Prostate gland (tissue), 2 donors: ENCODE measurements around the gene SLAMF7. TPM values are rescaled to one million over a fixed set of nuclear protein-coding genes. Genes with fewer than 3 reads are reported as not detected.

ENCODE experiments used
- DNase-seq: peaks from one replicate; pipeline ENCODE4 v3.0.0-alpha.2; 2019; ENCODE audit warnings: low spot score
- H3K27ac ChIP-seq, 2 donors: fragments of 200-600 bp; sonication (generic); 2 replicates each; pipeline ENCODE4 v1.5.1; 2017 to 2019
- H3K27me3 ChIP-seq: fragments of 200-600 bp; sonication (generic); replicated peaks from 2 replicates; pipeline ENCODE4 v1.5.1; 2019; ENCODE audit not compliant: insufficient read depth
- H3K36me3 ChIP-seq, 2 donors: fragments of 200-600 bp; sonication (generic); 1 replicate in 1 of 2; 2 replicates in 1 of 2; pipeline versions ENCODE4 v1.5.1 to v1.8.1; 2017 to 2019
- H3K4me1 ChIP-seq: fragments of 200-600 bp; sonication (generic); replicated peaks from 2 replicates; pipeline ENCODE4 v1.5.1; 2019
- H3K4me3 ChIP-seq, 2 donors: fragments of 200-600 bp; sonication (generic); 2 replicates each; pipeline ENCODE4 v1.5.1; 2017 to 2019
- H3K9me3 ChIP-seq: fragments of 200-600 bp; sonication (generic); 2 replicates; pipeline ENCODE4 v1.5.1; 2017
- POLR2A ChIP-seq: fragments of 450-650 bp; IDR thresholded peaks from one replicate; pipeline ENCODE4 v1.6.1; 2016; ENCODE audit warnings: antibody characterized with exemption, mild to moderate bottlenecking
- POLR2AphosphoS5 ChIP-seq: sonication (generic); formaldehyde crosslinking; IDR thresholded peaks from one replicate; pipeline ENCODE4 v1.6.1; 2017; ENCODE audit warnings: antibody characterized with exemption
- WGBS: methylation state at CpG from one replicate; pipeline ENCODE4 v1.1.5; 2018; 5-methylcytosine and 5-hydroxymethylcytosine counted together
- intact Hi-C: fragments of 100-400 bp; cut with DNase I; formaldehyde crosslinking; loops from one replicate; pipeline ENCODE4 v1.14.2; 2022
- total RNA-seq, 2 donors: library from RNA; depleted of rRNA; stranded (reverse); fragments of >200 nt; gene quantifications; one replicate each; pipeline ENCODE4 v1.1.0, GENCODE V29; 2016
- TF ChIP-seq, protein P1 (sequence below), 4 experiments: fragments of 200-600 bp in 2 of 4; fragments of 450-650 bp in 2 of 4; sonication (generic) in 2 of 4; IDR thresholded peaks; 1 replicate in 3 of 4; 2 replicates in 1 of 4; pipeline ENCODE4 v1.5.1; 2016 to 2019; ENCODE audit warnings: antibody characterized with exemption in 4 of 4, mild to moderate bottlenecking in 2 of 4, moderate library complexity in 2 of 4

The SLAMF7 gene
- total RNA-seq, 2 donors from 2014 or later, result 0.14 to 0.51 TPM

DNA sequence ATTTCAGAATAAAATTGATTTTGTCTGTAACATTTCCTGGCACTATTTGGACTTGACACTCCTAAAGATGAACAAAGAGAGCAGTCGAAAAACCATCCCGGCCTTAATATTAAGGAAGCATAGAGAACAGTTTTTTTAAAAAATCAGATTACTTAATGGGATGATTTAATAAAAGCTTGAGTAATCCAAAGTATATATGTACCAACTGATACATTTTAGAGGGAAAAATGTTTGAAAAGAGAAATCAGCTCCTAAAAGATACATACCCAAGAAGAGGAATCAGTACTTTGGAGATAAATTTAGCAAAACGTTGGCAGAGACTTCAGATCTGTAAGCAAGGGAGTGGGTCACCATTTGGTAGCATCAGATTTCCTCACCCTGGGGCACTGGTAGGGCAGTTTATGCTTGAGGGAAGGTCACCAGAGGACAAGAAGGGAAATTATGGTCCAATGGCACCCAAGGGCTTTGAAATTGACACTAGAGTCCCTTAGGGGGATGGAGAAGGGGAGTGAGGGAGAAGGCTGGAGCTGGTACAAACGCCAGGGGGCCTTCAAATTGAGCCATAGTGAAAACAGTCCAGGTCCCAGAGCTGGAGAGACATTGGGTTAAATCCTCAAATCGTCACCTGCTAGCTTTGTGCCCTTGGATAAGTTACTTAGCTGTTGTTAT, 5.9 kb downstream of the SLAMF7 start:
- Histone ChIP-seq H3K9me3 (no peaks in the 10 kb centered on the region), H3K36me3 (no peaks in the 10 kb centered on the region), H3K27me3 (no peaks in the 10 kb centered on the region), H3K4me3 (no peak overlapping the region), H3K4me1 (no peaks in the 10 kb centered on the region), H3K27ac (no peak overlapping the region)
- WGBS, result 65% methylated on average over 5 of the region's 5 CpGs
- intact Hi-C loops, result no loop called here
- TF ChIP-seq, protein P1, sequence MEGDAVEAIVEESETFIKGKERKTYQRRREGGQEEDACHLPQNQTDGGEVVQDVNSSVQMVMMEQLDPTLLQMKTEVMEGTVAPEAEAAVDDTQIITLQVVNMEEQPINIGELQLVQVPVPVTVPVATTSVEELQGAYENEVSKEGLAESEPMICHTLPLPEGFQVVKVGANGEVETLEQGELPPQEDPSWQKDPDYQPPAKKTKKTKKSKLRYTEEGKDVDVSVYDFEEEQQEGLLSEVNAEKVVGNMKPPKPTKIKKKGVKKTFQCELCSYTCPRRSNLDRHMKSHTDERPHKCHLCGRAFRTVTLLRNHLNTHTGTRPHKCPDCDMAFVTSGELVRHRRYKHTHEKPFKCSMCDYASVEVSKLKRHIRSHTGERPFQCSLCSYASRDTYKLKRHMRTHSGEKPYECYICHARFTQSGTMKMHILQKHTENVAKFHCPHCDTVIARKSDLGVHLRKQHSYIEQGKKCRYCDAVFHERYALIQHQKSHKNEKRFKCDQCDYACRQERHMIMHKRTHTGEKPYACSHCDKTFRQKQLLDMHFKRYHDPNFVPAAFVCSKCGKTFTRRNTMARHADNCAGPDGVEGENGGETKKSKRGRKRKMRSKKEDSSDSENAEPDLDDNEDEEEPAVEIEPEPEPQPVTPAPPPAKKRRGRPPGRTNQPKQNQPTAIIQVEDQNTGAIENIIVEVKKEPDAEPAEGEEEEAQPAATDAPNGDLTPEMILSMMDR (IDR thresholded peaks at IDR 0.05), result no peak
- TF ChIP-seq POLR2A (no peak), POLR2AphosphoS5 (no peak)
- DNase-seq, result no peak

DNA sequence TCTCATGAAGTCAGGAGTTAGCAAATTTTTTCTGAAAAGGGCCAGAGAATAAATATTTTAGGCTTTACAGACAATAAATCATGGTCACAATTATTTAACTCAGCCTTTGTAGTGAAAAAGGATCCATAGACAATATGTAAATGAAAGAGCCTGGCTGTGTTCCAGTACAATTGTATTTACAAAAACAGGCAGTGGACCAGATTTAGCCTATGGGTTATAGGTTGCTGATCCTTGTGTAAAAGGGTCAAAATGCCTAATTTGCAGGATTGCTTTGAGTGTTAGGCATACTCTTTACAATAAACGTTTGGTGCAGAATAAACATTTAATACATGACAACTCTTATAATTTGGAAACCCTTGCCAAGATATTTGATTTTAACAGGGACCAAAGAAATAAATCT, 6.5 kb downstream of the SLAMF7 start:
- H3K27me3 ChIP-seq, result no peaks in the 10 kb centered on the region
- no peaks in the 10 kb centered on the region for H3K9me3 ChIP-seq
- TF ChIP-seq, protein P1 (IDR thresholded peaks at IDR 0.05), result no peak
- TF ChIP-seq POLR2AphosphoS5 (no peak), POLR2A (no peak)
- no peak for DNase-seq
- WGBS, result 29% methylated on average over 1 of the region's 1 CpG
- H3K27ac ChIP-seq, result no peak overlapping the region
- intact Hi-C loops, result no loop called here
- H3K36me3 ChIP-seq, result no peaks in the 10 kb centered on the region
- H3K4me1 ChIP-seq, result no peaks in the 10 kb centered on the region
- no peak overlapping the region for H3K4me3 ChIP-seq

DNA sequence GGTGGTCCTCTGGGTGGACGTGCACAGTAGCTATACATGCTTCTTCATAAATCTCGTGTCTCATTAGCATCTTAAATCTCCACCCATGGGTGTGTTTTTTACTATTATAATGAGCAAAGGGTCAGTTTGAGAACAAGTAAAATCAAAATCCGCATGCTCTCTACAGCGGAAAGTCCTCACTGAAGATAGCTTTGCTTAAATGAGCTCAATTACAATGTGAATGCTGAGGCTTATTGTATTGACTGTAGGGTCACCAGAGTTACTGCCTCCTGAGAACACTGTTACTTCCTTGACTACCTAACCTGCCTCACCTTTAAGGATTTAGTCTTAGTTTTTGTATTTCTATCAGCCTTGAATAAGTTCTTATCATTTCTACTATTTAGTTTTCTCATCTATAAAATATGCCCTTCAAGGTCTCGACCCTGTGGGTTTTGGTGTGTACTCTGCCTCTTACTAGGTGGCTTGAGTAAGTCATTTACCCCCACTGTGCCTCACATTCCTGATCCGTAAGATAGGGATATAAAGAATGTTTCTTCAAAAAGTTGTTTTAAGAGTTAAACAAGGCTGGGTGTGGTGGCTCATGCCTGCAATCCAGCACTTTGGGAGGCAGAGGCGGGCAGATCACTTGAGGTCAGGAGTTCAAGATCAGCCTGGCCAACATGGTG, 7.9 kb downstream of the SLAMF7 start:
- DNase-seq, result no peak
- intact Hi-C loops, result no loop called here
- Histone ChIP-seq H3K4me3 (no peak overlapping the region), H3K27me3 (no peaks in the 10 kb centered on the region), H3K4me1 (no peaks in the 10 kb centered on the region), H3K36me3 (no peaks in the 10 kb centered on the region), H3K27ac (no peak overlapping the region), H3K9me3 (no peaks in the 10 kb centered on the region)
- WGBS, result 79% methylated on average over 7 of the region's 7 CpGs
- TF ChIP-seq, protein P1 (IDR thresholded peaks at IDR 0.05), result no peak
- TF ChIP-seq POLR2A (no peak), POLR2AphosphoS5 (no peak)

DNA sequence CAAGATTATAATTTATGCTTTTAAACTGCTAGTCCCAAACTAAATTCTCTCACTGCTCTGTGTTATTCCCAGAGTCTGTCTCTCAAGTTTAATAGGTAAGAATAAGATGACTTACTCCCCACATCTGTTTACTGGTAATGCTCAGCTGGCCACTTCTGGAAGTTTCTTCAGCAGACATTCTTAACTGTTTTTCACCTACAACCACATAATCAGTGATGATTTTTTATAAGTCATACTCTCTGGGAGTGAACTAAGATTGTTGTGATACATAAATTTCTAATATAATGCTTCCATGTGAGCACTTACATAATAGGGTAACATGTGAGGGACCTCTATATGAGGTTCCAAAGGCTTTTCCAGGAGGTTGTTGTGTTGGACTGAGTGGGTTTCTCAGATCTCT, 8.7 kb downstream of the SLAMF7 start:
- H3K4me3 ChIP-seq, result no peak overlapping the region
- H3K9me3 ChIP-seq, result no peaks in the 10 kb centered on the region
- intact Hi-C loops, result no loop called here
- H3K27ac ChIP-seq, result no peak overlapping the region
- no peaks in the 10 kb centered on the region for H3K36me3 ChIP-seq
- no peaks in the 10 kb centered on the region for H3K4me1 ChIP-seq
- TF ChIP-seq, protein P1 (IDR thresholded peaks at IDR 0.05), result no peak
- TF ChIP-seq POLR2AphosphoS5 (no peak), POLR2A (no peak)
- H3K27me3 ChIP-seq, result no peaks in the 10 kb centered on the region
- no peak for DNase-seq
